Measurements from ENCODE around the gene CDK5RAP1.

CDK5RAP1 gene

GRCh38 chr20:33338467-33339258 is 62.7 kb downstream of the CDK5RAP1 start:
- ATAC-seq, result no peak
- TF ChIP-seq ZNF565 (CRISPR knock-in tag; conservative IDR thresholded peaks at IDR 0.05; ENCODE audit: low read depth), result no peak
- TF ChIP-seq GLIS3 (CRISPR knock-in tag; IDR thresholded peaks at IDR 0.05), result no peak

DNA sequence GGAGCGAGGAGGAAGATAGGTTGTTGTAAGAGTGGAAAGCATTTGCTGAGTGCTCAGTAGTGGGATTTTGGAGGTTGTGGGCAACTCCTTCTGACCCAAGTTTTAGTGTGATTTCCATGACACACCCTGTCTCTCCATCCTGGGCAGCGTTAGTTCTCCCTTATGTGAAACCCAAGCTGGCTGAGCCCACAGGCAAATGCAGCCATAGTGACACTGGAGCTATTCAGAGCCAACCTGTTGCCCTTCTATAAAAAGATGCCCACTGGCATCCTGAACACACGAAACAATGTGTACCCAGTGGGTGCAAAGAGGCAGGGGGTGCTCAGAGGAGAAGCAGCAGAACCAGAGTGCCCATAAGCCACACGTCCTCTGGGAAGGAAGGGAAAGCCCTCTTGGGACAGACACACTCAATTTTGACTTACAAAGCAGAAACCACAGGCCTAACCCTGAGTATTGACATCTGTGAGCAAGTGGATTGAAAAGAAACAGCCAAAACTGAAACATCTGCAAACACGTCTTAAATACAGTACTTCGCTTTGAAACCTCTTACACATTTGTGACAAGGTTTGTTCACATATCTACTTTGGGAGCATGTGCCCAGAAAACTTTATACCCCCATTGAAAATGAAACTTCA is 63.7 kb downstream of the CDK5RAP1 start:
- ATAC-seq, result no peak
- no peak for TF ChIP-seq POU6F1 (CRISPR knock-in tag; IDR thresholded peaks at IDR 0.05; ENCODE audit: borderline replicate concordance, low read depth)

DNA sequence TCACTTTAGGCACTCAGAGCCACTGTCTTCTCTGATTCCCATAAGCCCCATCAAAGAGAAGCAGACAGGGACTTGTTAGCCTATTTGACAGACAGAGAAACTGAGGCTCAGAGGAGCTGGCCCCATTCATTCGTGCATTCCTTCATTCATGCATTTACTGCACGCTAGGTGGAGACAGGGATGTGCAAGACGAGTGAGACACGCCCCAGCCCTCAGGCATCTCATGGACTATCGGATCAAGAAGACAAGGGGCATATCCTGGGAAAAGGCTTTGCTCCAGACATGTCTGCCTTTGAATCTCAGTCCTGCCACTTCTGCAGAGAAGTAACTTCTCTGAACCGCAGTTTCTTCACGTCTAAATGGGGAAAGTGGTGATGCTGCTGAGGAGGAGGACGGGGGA is 64.2 kb downstream of the CDK5RAP1 start:
- ATAC-seq, result no peak
- TF ChIP-seq ZC3H10 (CRISPR knock-in tag; IDR thresholded peaks at IDR 0.05), result no peak
- no peak for TF ChIP-seq CSDC2 (CRISPR knock-in tag; IDR thresholded peaks at IDR 0.05)
- no peak for TF ChIP-seq RARB (CRISPR knock-in tag; IDR thresholded peaks at IDR 0.05)
- no peak for TF ChIP-seq ZNF8 (CRISPR knock-in tag; IDR thresholded peaks at IDR 0.05)
- no peak for TF ChIP-seq ZNF70 (CRISPR knock-in tag; IDR thresholded peaks at IDR 0.05)
- TF ChIP-seq, protein P1, sequence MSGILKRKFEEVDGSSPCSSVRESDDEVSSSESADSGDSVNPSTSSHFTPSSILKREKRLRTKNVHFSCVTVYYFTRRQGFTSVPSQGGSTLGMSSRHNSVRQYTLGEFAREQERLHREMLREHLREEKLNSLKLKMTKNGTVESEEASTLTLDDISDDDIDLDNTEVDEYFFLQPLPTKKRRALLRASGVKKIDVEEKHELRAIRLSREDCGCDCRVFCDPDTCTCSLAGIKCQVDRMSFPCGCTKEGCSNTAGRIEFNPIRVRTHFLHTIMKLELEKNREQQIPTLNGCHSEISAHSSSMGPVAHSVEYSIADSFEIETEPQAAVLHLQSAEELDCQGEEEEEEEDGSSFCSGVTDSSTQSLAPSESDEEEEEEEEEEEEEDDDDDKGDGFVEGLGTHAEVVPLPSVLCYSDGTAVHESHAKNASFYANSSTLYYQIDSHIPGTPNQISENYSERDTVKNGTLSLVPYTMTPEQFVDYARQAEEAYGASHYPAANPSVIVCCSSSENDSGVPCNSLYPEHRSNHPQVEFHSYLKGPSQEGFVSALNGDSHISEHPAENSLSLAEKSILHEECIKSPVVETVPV (CRISPR knock-in tag; IDR thresholded peaks at IDR 0.05), result no peak
- no peak for TF ChIP-seq TOX (CRISPR knock-in tag; IDR thresholded peaks at IDR 0.05; ENCODE audit: borderline replicate concordance)
- no peak for TF ChIP-seq PPARA (CRISPR knock-in tag; IDR thresholded peaks at IDR 0.05; ENCODE audit: borderline replicate concordance)
- TF ChIP-seq TSHZ2 (CRISPR knock-in tag; IDR thresholded peaks at IDR 0.05), result no peak
- TF ChIP-seq OSR1 (CRISPR knock-in tag; IDR thresholded peaks at IDR 0.05), result no peak
- no peak for TF ChIP-seq ZNF565 (CRISPR knock-in tag; conservative IDR thresholded peaks at IDR 0.05; ENCODE audit: low read depth)
- no peak for TF ChIP-seq POU6F1 (CRISPR knock-in tag; IDR thresholded peaks at IDR 0.05; ENCODE audit: borderline replicate concordance, low read depth)
- TF ChIP-seq SNAI2 (CRISPR knock-in tag; IDR thresholded peaks at IDR 0.05), result no peak
- no peak for TF ChIP-seq ARNTL (CRISPR knock-in tag; IDR thresholded peaks at IDR 0.05; ENCODE audit: borderline replicate concordance, low read depth)
- no peak for TF ChIP-seq ESRRG (CRISPR knock-in tag; IDR thresholded peaks at IDR 0.05)
- no peak for TF ChIP-seq TCF4 (CRISPR knock-in tag; IDR thresholded peaks at IDR 0.05; ENCODE audit: borderline replicate concordance)
- no peak for TF ChIP-seq ISL1 (CRISPR knock-in tag; IDR thresholded peaks at IDR 0.05)
- no peak for TF ChIP-seq ZFP30 (CRISPR knock-in tag; IDR thresholded peaks at IDR 0.05)
- TF ChIP-seq ZFP3 (CRISPR knock-in tag; IDR thresholded peaks at IDR 0.05), result no peak
- TF ChIP-seq, protein P2, sequence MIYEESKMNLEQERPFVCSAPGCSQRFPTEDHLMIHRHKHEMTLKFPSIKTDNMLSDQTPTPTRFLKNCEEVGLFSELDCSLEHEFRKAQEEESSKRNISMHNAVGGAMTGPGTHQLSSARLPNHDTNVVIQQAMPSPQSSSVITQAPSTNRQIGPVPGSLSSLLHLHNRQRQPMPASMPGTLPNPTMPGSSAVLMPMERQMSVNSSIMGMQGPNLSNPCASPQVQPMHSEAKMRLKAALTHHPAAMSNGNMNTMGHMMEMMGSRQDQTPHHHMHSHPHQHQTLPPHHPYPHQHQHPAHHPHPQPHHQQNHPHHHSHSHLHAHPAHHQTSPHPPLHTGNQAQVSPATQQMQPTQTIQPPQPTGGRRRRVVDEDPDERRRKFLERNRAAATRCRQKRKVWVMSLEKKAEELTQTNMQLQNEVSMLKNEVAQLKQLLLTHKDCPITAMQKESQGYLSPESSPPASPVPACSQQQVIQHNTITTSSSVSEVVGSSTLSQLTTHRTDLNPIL (CRISPR knock-in tag; IDR thresholded peaks at IDR 0.05; ENCODE audit: low read depth), result no peak
